NCI-H2081 treated with DMSO at 0.1 percent for 48 hours (cell line): ENCODE measurements around the gene TRPM2.
A peak's percentile ranks its signal among the peaks of the same experiment; 100 is the strongest.
"Not testable (repeated sequence)": the region's sequence is repeated elsewhere in the genome, so short reads cannot be mapped to it uniquely, and the experiment has no call there.

Experiments
- DNase-seq: peaks from one replicate; lab custom pipeline; 2025; lab: John Stamatoyannopoulos, UW

The TRPM2 gene

GRCh38 chr21:44415073-44416025 lies 61.9 kb downstream of the TRPM2 start:
- DNase-seq, result no peak

- DNase-seq, result no peak
Measured at GRCh38 chr21:44416193-44416592, 62.8 kb downstream of the TRPM2 start.

- not testable (repeated sequence) for DNase-seq
Measured at GRCh38 chr21:44417621-44418107, 64.2 kb downstream of the TRPM2 start.

- DNase-seq, result no peak
Measured at GRCh38 chr21:44418108-44418875, 64.9 kb downstream of the TRPM2 start.

GRCh38 chr21:44418876-44419230 lies 65.4 kb downstream of the TRPM2 start:
- no peak for DNase-seq

GRCh38 chr21:44419679-44420078 lies 66.3 kb downstream of the TRPM2 start:
- DNase-seq, result no peak

- DNase-seq, result no peak
Measured at GRCh38 chr21:44420416-44421205, 67.2 kb downstream of the TRPM2 start.

GRCh38 chr21:44421901-44422840 lies 68.8 kb downstream of the TRPM2 start:
- DNase-seq, result no peak

GRCh38 chr21:44423312-44423821 lies 69.9 kb downstream of the TRPM2 start:
- DNase-seq, result no peak

GRCh38 chr21:44423941-44424607 lies 70.7 kb downstream of the TRPM2 start:
- no peak for DNase-seq

- no peak for DNase-seq
Measured at GRCh38 chr21:44424608-44425306, 71.3 kb downstream of the TRPM2 start.

- DNase-seq, result no peak
Measured at GRCh38 chr21:44425307-44425894, 72.0 kb downstream of the TRPM2 start.

GRCh38 chr21:44425895-44426662 lies 72.7 kb downstream of the TRPM2 start:
- no peak for DNase-seq

GRCh38 chr21:44426663-44427191 lies 73.3 kb downstream of the TRPM2 start:
- DNase-seq, result no peak

GRCh38 chr21:44427241-44428120 lies 74.1 kb downstream of the TRPM2 start:
- peak; percentile 70 for DNase-seq

GRCh38 chr21:44428281-44428960 lies 75.0 kb downstream of the TRPM2 start:
- no peak for DNase-seq
